Stimulated activated CD4-positive, alpha-beta T cell treated with anti-CD3 and anti-CD28 coated beads, Interleukin-15, amount 100 ng/mL, for 1 hour (primary cell): ENCODE results near the gene GRP.

ENCODE experiments used
- DNase-seq, 2 donors: peaks; one replicate each; pipeline ENCODE4 v3.0.0-alpha.2; 2020; ENCODE audit warnings: low read depth in 1 of 2, low spot score in 1 of 2

The GRP gene

GRCh38 chr18:59219672-59220163 is at the start of gene GRP:
Gene GRP, plus strand, starts transcription at chr18:59220158. Its CDS starts 108 bp downstream, at chr18:59220266.
- DNase-seq: no peak

GRCh38 chr18:59172664-59173249 is 47.2 kb upstream of the GRP start:
- no peak for DNase-seq

GRCh38 chr18:59177485-59177884 is 42.5 kb upstream of the GRP start:
- no peak for DNase-seq

- no peak for DNase-seq
These were observed 39.7 kb upstream of the GRP start for GRCh38 chr18:59180150-59180845.

- DNase-seq: no peak
These were observed 37.3 kb upstream of the GRP start for GRCh38 chr18:59182673-59183072.

GRCh38 chr18:59189008-59189407 is 30.9 kb upstream of the GRP start:
- DNase-seq: no peak

GRCh38 chr18:59189746-59190145 is 30.2 kb upstream of the GRP start:
- no peak for DNase-seq

- no peak for DNase-seq
These were observed 23.7 kb upstream of the GRP start for GRCh38 chr18:59196161-59196725.

GRCh38 chr18:59197636-59198035 is 22.3 kb upstream of the GRP start:
- DNase-seq: no peak

- no peak for DNase-seq
These were observed 21.7 kb upstream of the GRP start for GRCh38 chr18:59198215-59198614.

- no peak for DNase-seq
These were observed 19.2 kb upstream of the GRP start for GRCh38 chr18:59200787-59201186.

GRCh38 chr18:59202258-59202820 is 17.6 kb upstream of the GRP start:
- no peak for DNase-seq

GRCh38 chr18:59207506-59207905 is 12.5 kb upstream of the GRP start:
- DNase-seq: no peak

- DNase-seq: no peak
These were observed 11.3 kb upstream of the GRP start for GRCh38 chr18:59208602-59209125.

GRCh38 chr18:59210299-59210698 is 9.7 kb upstream of the GRP start:
- DNase-seq: no peak

- DNase-seq: no peak
These were observed 8.3 kb upstream of the GRP start for GRCh38 chr18:59211629-59212028.

GRCh38 chr18:59218018-59218417 is 1.9 kb upstream of the GRP start:
- DNase-seq: no peak

GRCh38 chr18:59220164-59220783 is 316 bp downstream of the GRP start:
- DNase-seq: no peak

GRCh38 chr18:59220784-59221765 is 1.1 kb downstream of the GRP start:
- no peak for DNase-seq

- DNase-seq: no peak
These were observed 2.4 kb downstream of the GRP start for GRCh38 chr18:59222341-59222740.
